HG03432 (cell line): ENCODE measurements around the gene ABHD3.
"Not testable (repeated sequence)": the region's sequence is repeated elsewhere in the genome, so short reads cannot be mapped to it uniquely, and the experiment has no call there.

Source experiments
- ATAC-seq: cut with Tn5 transposase; IDR thresholded peaks from one replicate; pipeline ENCODE4 v1.9.1; 2021; ENCODE audit warnings: mild to moderate bottlenecking, moderate library complexity; ENCODE audit not compliant: unreplicated experiment

Gene ABHD3

GRCh38 chr18:21703241-21703820 lies 1.2 kb downstream of the ABHD3 start:
- no peak for ATAC-seq

- no peak for ATAC-seq
Observed at GRCh38 chr18:21702602-21703001, 2.0 kb downstream of the ABHD3 start.

GRCh38 chr18:21701621-21702020 lies 3.0 kb downstream of the ABHD3 start:
- no peak for ATAC-seq

- ATAC-seq, result no peak
Observed at GRCh38 chr18:21700528-21701075, 4.0 kb downstream of the ABHD3 start.

GRCh38 chr18:21693322-21693721 lies 11.3 kb downstream of the ABHD3 start:
- ATAC-seq, result no peak

- ATAC-seq, result no peak
Observed at GRCh38 chr18:21689736-21690135, 14.8 kb downstream of the ABHD3 start.

GRCh38 chr18:21686282-21687105 lies 18.1 kb downstream of the ABHD3 start:
- no peak for ATAC-seq

GRCh38 chr18:21685556-21685981 lies 19.0 kb downstream of the ABHD3 start:
- ATAC-seq, result peak; percentile 81

GRCh38 chr18:21684731-21685130 lies 19.8 kb downstream of the ABHD3 start:
- peak; percentile 65 for ATAC-seq

- ATAC-seq, result peak; percentile 32
Observed at GRCh38 chr18:21682371-21683051, 22.1 kb downstream of the ABHD3 start.

GRCh38 chr18:21680161-21680560 lies 24.4 kb downstream of the ABHD3 start:
- ATAC-seq, result no peak

- ATAC-seq, result no peak
Observed at GRCh38 chr18:21678859-21679258, 25.7 kb downstream of the ABHD3 start.

- ATAC-seq, result not testable (repeated sequence)
Observed at GRCh38 chr18:21675354-21675753, 29.2 kb downstream of the ABHD3 start.

GRCh38 chr18:21672521-21673267 lies 31.9 kb downstream of the ABHD3 start:
- ATAC-seq, result no peak

GRCh38 chr18:21669736-21670285 lies 34.8 kb downstream of the ABHD3 start:
- ATAC-seq, result no peak

- ATAC-seq, result no peak
Observed at GRCh38 chr18:21664069-21664468, 40.5 kb downstream of the ABHD3 start.

- no peak for ATAC-seq
Observed at GRCh38 chr18:21663578-21663977, 41.0 kb downstream of the ABHD3 start.

GRCh38 chr18:21662581-21662980 lies 42.0 kb downstream of the ABHD3 start:
- ATAC-seq, result no peak

GRCh38 chr18:21660078-21660477 lies 44.5 kb downstream of the ABHD3 start:
- peak; percentile 58 for ATAC-seq

- ATAC-seq, result no peak
Observed at GRCh38 chr18:21656402-21656801, 48.2 kb downstream of the ABHD3 start.

- ATAC-seq, result no peak
Observed at GRCh38 chr18:21653361-21653760, 51.2 kb downstream of the ABHD3 start.
